Common myeloid progenitor, CD34-positive (primary cell): Measurements from ENCODE around the gene MAP2K5.
A peak's percentile ranks its signal among the peaks of the same experiment; 100 is the strongest.

Source experiments
- CTCF ChIA-PET: fragments of 350-600 bp; sonication (Branson Sonifier 250); formaldehyde crosslinking; loops from one replicate; lab custom pipeline; 2021; ENCODE audit warnings: antibody characterized with exemption; lab: Charles Lee
- POLR2A ChIA-PET: fragments of 350-600 bp; sonication (Branson Sonifier 250); formaldehyde crosslinking; loops from one replicate; lab custom pipeline; 2021; ENCODE audit warnings: antibody characterized with exemption; lab: Charles Lee
- DNase-seq, 3 donors: peaks; one replicate each; pipeline versions ENCODE4 v3.0.0 to v3.0.0-alpha.2; 2013
- H3K27ac ChIP-seq, 2 experiments: 1 replicate in 1 of 2; 2 replicates in 1 of 2; pipeline ENCODE4 v1.7.0; 2013; ENCODE audit warnings: inconsistent platforms in 2 of 2, low read length in 2 of 2, mild to moderate bottlenecking in 2 of 2, low read depth in 1 of 2, moderate library complexity in 1 of 2; ENCODE audit not compliant: severe bottlenecking in 2 of 2, insufficient read depth in 1 of 2, poor library complexity in 1 of 2
- H3K27me3 ChIP-seq, 5 experiments: replicated peaks in 2 of 5; 1 replicate in 3 of 5; 2 replicates in 2 of 5; pipeline versions ENCODE4 v1.6.1 to v1.7.0; 2013; ENCODE audit warnings: low read length in 4 of 5, mild to moderate bottlenecking in 2 of 5, moderate library complexity in 2 of 5, inconsistent platforms in 1 of 5; ENCODE audit not compliant: insufficient read depth in 5 of 5, control insufficient read depth in 4 of 5
- H3K36me3 ChIP-seq, 4 experiments: 1 replicate in 2 of 4; 2 replicates in 2 of 4; pipeline versions ENCODE4 v1.6.1 to v1.7.0; 2013; ENCODE audit warnings: low read length in 3 of 4, control low read depth in 1 of 4, mild to moderate bottlenecking in 1 of 4; ENCODE audit not compliant: control insufficient read depth in 4 of 4, insufficient read depth in 4 of 4
- H3K4me1 ChIP-seq, 4 experiments: 1 replicate in 3 of 4; 2 replicates in 1 of 4; pipeline versions ENCODE4 v1.6.1 to v1.7.1; 2013; ENCODE audit warnings: low read length in 3 of 4, mild to moderate bottlenecking in 3 of 4, control low read depth in 1 of 4, inconsistent platforms in 1 of 4, moderate library complexity in 1 of 4; ENCODE audit not compliant: control insufficient read depth in 4 of 4, insufficient read depth in 4 of 4; ENCODE audit errors: control extremely low read depth in 1 of 4
- H3K4me3 ChIP-seq, 7 experiments: 1 replicate in 4 of 7; 2 replicates in 3 of 7; pipeline versions ENCODE4 v1.5.1 to v1.7.0; 2013; ENCODE audit warnings: mild to moderate bottlenecking in 7 of 7, low read length in 6 of 7, moderate library complexity in 6 of 7, inconsistent platforms in 2 of 7, low read depth in 2 of 7, control low read depth in 1 of 7; ENCODE audit not compliant: insufficient read depth in 4 of 7, control insufficient read depth in 1 of 7; ENCODE audit errors: extremely low read depth in 1 of 7
- H3K9me3 ChIP-seq, 5 experiments: 1 replicate in 4 of 5; 2 replicates in 1 of 5; pipeline versions ENCODE4 v1.6.1 to v1.7.1; 2013; ENCODE audit warnings: low read length in 4 of 5, mild to moderate bottlenecking in 2 of 5, inconsistent platforms in 1 of 5, low read depth in 1 of 5, moderate library complexity in 1 of 5; ENCODE audit not compliant: control insufficient read depth in 4 of 5, insufficient read depth in 2 of 5; ENCODE audit errors: control extremely low read depth in 1 of 5
- WGBS: methylation state at CpG from one replicate; pipeline ENCODE4 v1.1.5; 2013; ENCODE audit not compliant: insufficient coverage; 5-methylcytosine and 5-hydroxymethylcytosine counted together

MAP2K5 gene

GRCh38 chr15:67821784-67822440 lies 279.4 kb downstream of the MAP2K5 start:
- CTCF ChIA-PET, result no interaction called here
- Histone ChIP-seq H3K36me3 (no peaks in the 10 kb centered on the region), H3K27me3 (peaks cover 0 to 97% (median 61%) of the 10 kb centered on the region in 5 experiments), H3K4me3 (no peak overlapping the region), H3K4me1 (peaks cover 0 to 50% (median 30%) of the 10 kb centered on the region in 4 experiments), H3K9me3 (peaks cover 0 to 14% (median 6%) of the 10 kb centered on the region in 5 experiments), H3K27ac (no peak overlapping the region)
- no peak for DNase-seq
- POLR2A ChIA-PET, result no interaction called here
- 5% methylated on average over 27 of the region's 43 CpGs for WGBS

- peaks cover 0 to 58% (median 32%) of the 10 kb centered on the region in 4 experiments for H3K4me1 ChIP-seq
- WGBS, result 6% methylated on average over 43 of the region's 46 CpGs
- POLR2A ChIA-PET, result no interaction called here
- peak overlapping the region in 3 of 7 experiments; percentile 19 to 44 (median 38) for H3K4me3 ChIP-seq
- DNase-seq, result no peak
- peaks cover 0 to 9% (median 3%) of the 10 kb centered on the region in 5 experiments for H3K9me3 ChIP-seq
- no peak overlapping the region for H3K27ac ChIP-seq
- H3K27me3 ChIP-seq, result peaks cover 0 to 97% (median 58%) of the 10 kb centered on the region in 5 experiments
- no peaks in the 10 kb centered on the region for H3K36me3 ChIP-seq
- CTCF ChIA-PET, result no interaction called here
Measured at GRCh38 chr15:67822537-67823313, 280.2 kb downstream of the MAP2K5 start.

GRCh38 chr15:67823314-67824196 lies 281.1 kb downstream of the MAP2K5 start:
- POLR2A ChIA-PET, result no interaction called here
- peak in 2 of 3 donors; percentile 33 to 41 for DNase-seq
- CTCF ChIA-PET, result interaction anchor here (1.1 to 1.6 kb wide), 3 partner anchors 12 to 45 kb away, joined by 3 to 4 read pairs (median 3); no protein-coding TSS in a partner anchor

GRCh38 chr15:67824197-67824968 lies 281.9 kb downstream of the MAP2K5 start:
- no peaks in the 10 kb centered on the region for H3K36me3 ChIP-seq
- no peak for DNase-seq
- CTCF ChIA-PET, result interaction anchor here (0.6 to 1.6 kb wide), 6 partner anchors 11 to 322 kb away, joined by 3 to 4 read pairs (median 3); no protein-coding TSS in a partner anchor
- H3K27me3 ChIP-seq, result peaks cover 0 to 99% (median 56%) of the 10 kb centered on the region in 5 experiments
- peaks cover 0 to 9% (median 3%) of the 10 kb centered on the region in 5 experiments for H3K9me3 ChIP-seq
- no peak overlapping the region for H3K4me3 ChIP-seq
- WGBS, result 7% methylated on average over 16 of the region's 21 CpGs
- H3K27ac ChIP-seq, result no peak overlapping the region
- POLR2A ChIA-PET, result no interaction called here
- H3K4me1 ChIP-seq, result peaks cover 0 to 74% (median 48%) of the 10 kb centered on the region in 4 experiments

More at GRCh38 chr15:67823314-67824196, 281.1 kb downstream of the MAP2K5 start:
- WGBS, result 2% methylated on average over 90 of the region's 94 CpGs
- no peak overlapping the region for H3K27ac ChIP-seq
- peaks cover 0 to 66% (median 39%) of the 10 kb centered on the region in 4 experiments for H3K4me1 ChIP-seq
- H3K4me3 ChIP-seq, result peak overlapping the region in 4 of 7 experiments; percentile 19 to 44 (median 39)
- H3K27me3 ChIP-seq, result peaks cover 0 to 97% (median 53%) of the 10 kb centered on the region in 5 experiments
- peaks cover 0 to 9% (median 3%) of the 10 kb centered on the region in 5 experiments for H3K9me3 ChIP-seq
- H3K36me3 ChIP-seq, result no peaks in the 10 kb centered on the region

- Histone ChIP-seq H3K36me3 (no peaks in the 10 kb centered on the region), H3K4me1 (peaks cover 0 to 77% (median 48%) of the 10 kb centered on the region in 4 experiments), H3K4me3 (peak within 1 kb of the TSS in 4 of 7 experiments; percentile 6 to 45 (median 26)), H3K27me3 (peaks cover under 1 to 99% (median 54%) of the 10 kb centered on the region in 5 experiments), H3K27ac (no peak within 1 kb of the TSS), H3K9me3 (peaks cover 0 to 11% (median 3%) of the 10 kb centered on the region in 5 experiments)
- peak in 2 of 3 donors; percentile 67 to 72 for DNase-seq
- ChIA-PET CTCF (interaction anchor here (0.6 to 1.6 kb wide), 6 partner anchors 11 to 323 kb away, joined by 3 to 4 read pairs (median 3); no protein-coding TSS in a partner anchor), POLR2A (no interaction called here)
- 2% methylated on average over 38 of the region's 58 CpGs for WGBS
Measured at GRCh38 chr15:67824976-67825880, 282.7 kb downstream of the MAP2K5 start, which contains the start of gene SKOR1. Gene SKOR1, plus strand, starts transcription at chr15:67825509. Its CDS starts 94 bp downstream, at chr15:67825603.
